CD14-positive monocyte (primary cell): ENCODE data around the gene PERM1. TPM values are rescaled to one million over a fixed set of nuclear protein-coding genes. Genes with fewer than 3 reads are reported as not detected.

Source experiments
- DNase-seq, 3 donors: peaks; one replicate each; pipeline ENCODE4 v3.0.0-alpha.2; 2011 to 2022
- H2AFZ ChIP-seq: 2 replicates; pipeline ENCODE4 v1.6.0; 2012; ENCODE audit warnings: mild to moderate bottlenecking, low read depth, low read length, inconsistent platforms; ENCODE audit not compliant: insufficient read depth, poor library complexity, severe bottlenecking
- H3K27ac ChIP-seq, 2 donors: 1 replicate in 1 of 2; 2 replicates in 1 of 2; pipeline ENCODE4 v1.5.1; 2012 to 2013; ENCODE audit warnings: low read length in 2 of 2, control low read depth in 1 of 2, inconsistent platforms in 1 of 2, low read depth in 1 of 2, mild to moderate bottlenecking in 1 of 2
- H3K27me3 ChIP-seq, 2 donors: one replicate each; pipeline versions ENCODE4 v1.6.0 to v1.6.1; 2011 to 2013; ENCODE audit warnings: low read length in 2 of 2; ENCODE audit not compliant: control insufficient read depth in 2 of 2, insufficient read depth in 2 of 2
- H3K36me3 ChIP-seq, 2 donors: replicated peaks in 1 of 2; 1 replicate in 1 of 2; 2 replicates in 1 of 2; pipeline versions ENCODE4 v1.5.1 to v1.6.1; 2012 to 2013; ENCODE audit warnings: low read length in 2 of 2, control low read depth in 1 of 2, inconsistent platforms in 1 of 2, mild to moderate bottlenecking in 1 of 2; ENCODE audit not compliant: insufficient read depth in 2 of 2, control insufficient read depth in 1 of 2
- H3K4me1 ChIP-seq, 2 donors: 1 replicate in 1 of 2; 2 replicates in 1 of 2; pipeline versions ENCODE4 v1.5.1 to v1.6.1; 2012 to 2013; ENCODE audit warnings: low read length in 2 of 2, control low read depth in 1 of 2, inconsistent platforms in 1 of 2, mild to moderate bottlenecking in 1 of 2, moderate library complexity in 1 of 2; ENCODE audit not compliant: insufficient read depth in 2 of 2, control insufficient read depth in 1 of 2
- H3K4me2 ChIP-seq: replicated peaks from 2 replicates; pipeline ENCODE3; 2012; ENCODE audit warnings: low read length, moderate library complexity, mild to moderate bottlenecking; ENCODE audit not compliant: poor library complexity, severe bottlenecking; ENCODE audit errors: extremely low read depth
- H3K4me3 ChIP-seq, 3 experiments: fragments of 200-600 bp in 1 of 3; sonication (generic) in 1 of 3; replicated peaks in 1 of 3; 1 replicate in 2 of 3; 2 replicates in 1 of 3; pipeline ENCODE4 v1.5.1; 2011 to 2013; ENCODE audit warnings: low read length in 3 of 3, mild to moderate bottlenecking in 3 of 3, control low read depth in 2 of 3, low read depth in 2 of 3, inconsistent platforms in 1 of 3, moderate library complexity in 1 of 3
- H3K79me2 ChIP-seq: 2 replicates; pipeline ENCODE4 v1.6.0; 2012; ENCODE audit warnings: mild to moderate bottlenecking, control low read depth, inconsistent platforms, low read length, moderate library complexity; ENCODE audit not compliant: insufficient read depth
- H3K9ac ChIP-seq: 2 replicates; pipeline ENCODE4 v1.6.0; 2017; ENCODE audit warnings: low read length, mild to moderate bottlenecking; ENCODE audit not compliant: insufficient read depth, poor library complexity, severe bottlenecking
- H3K9me3 ChIP-seq, 2 donors: replicated peaks in 1 of 2; 1 replicate in 1 of 2; 2 replicates in 1 of 2; pipeline versions ENCODE4 v1.5.1 to v1.6.1; 2012 to 2013; ENCODE audit warnings: low read length in 2 of 2, control low read depth in 1 of 2; ENCODE audit not compliant: control insufficient read depth in 1 of 2, insufficient read depth in 1 of 2
- H4K20me1 ChIP-seq: 2 replicates; pipeline ENCODE4 v1.6.0; 2012; ENCODE audit warnings: mild to moderate bottlenecking, low read length, control low read depth, moderate library complexity; ENCODE audit not compliant: insufficient read depth
- H3K27ac Mint-ChIP-seq, 7 donors: one replicate each; pipeline ENCODE4 v1.8.0; 2020; ENCODE audit warnings: mild to moderate bottlenecking in 7 of 7, mixed read lengths in 7 of 7, moderate library complexity in 6 of 7, inconsistent platforms in 2 of 7
- H3K27me3 Mint-ChIP-seq, 3 donors: one replicate each; pipeline ENCODE4 v1.8.0; 2021 to 2022; ENCODE audit warnings: low read depth in 3 of 3, mild to moderate bottlenecking in 3 of 3, mixed read lengths in 3 of 3, moderate library complexity in 3 of 3, inconsistent platforms in 1 of 3
- H3K36me3 Mint-ChIP-seq, 2 donors: one replicate each; pipeline ENCODE4 v1.8.0; 2020; ENCODE audit warnings: mixed read lengths in 2 of 2, inconsistent platforms in 1 of 2, mild to moderate bottlenecking in 1 of 2
- H3K4me1 Mint-ChIP-seq: one replicate; pipeline ENCODE4 v1.8.0; 2020; ENCODE audit warnings: mild to moderate bottlenecking, mixed read lengths
- H3K4me3 Mint-ChIP-seq, 2 donors: one replicate each; pipeline ENCODE4 v1.8.0; 2020; ENCODE audit warnings: mild to moderate bottlenecking in 2 of 2, mixed read lengths in 2 of 2, moderate library complexity in 1 of 2
- H3K9me3 Mint-ChIP-seq, 7 donors: one replicate each; pipeline ENCODE4 v1.8.0; 2020 to 2022; ENCODE audit warnings: mixed read lengths in 7 of 7, mild to moderate bottlenecking in 6 of 7, moderate library complexity in 6 of 7, inconsistent platforms in 2 of 7
- CTCF ChIP-seq: fragments of 200-600 bp; IDR thresholded peaks from one replicate; pipeline ENCODE4 v1.8.0; 2022; ENCODE audit warnings: antibody characterized with exemption, mild to moderate bottlenecking
- WGBS: methylation state at CpG from one replicate; pipeline ENCODE4 v1.1.5; 2013; ENCODE audit warnings: missing lambda C conversion rate; ENCODE audit not compliant: insufficient coverage; 5-methylcytosine and 5-hydroxymethylcytosine counted together
- intact Hi-C, 2 donors: fragments of 100-400 bp; cut with micrococcal nuclease; formaldehyde crosslinking; loops; one replicate each; pipeline versions ENCODE4 v1.15.0 to v1.15.1; 2023
- polyA plus RNA-seq, 3 donors: library from polyadenylated mRNA; depleted of rRNA in 1 of 3; unstranded in 2 of 3; stranded (reverse) in 1 of 3; fragments of 300-500 nt in 2 of 3; fragments of >200 nt in 1 of 3; fragmentation: Illumina TruSeq in 2 of 3; gene quantifications; 1 replicate in 2 of 3; 2 replicates in 1 of 3; pipeline ENCODE4 v1.2.3, GENCODE V29; 2012 to 2021

PERM1 gene
- polyA plus RNA-seq, 3 donors, result not detected

- no peak overlapping the region for H2AFZ ChIP-seq
- peaks cover 0 to 21% of the 10 kb centered on the region in 2 donors for H3K9me3 ChIP-seq
- peak overlapping the region; percentile 62 for H3K4me2 ChIP-seq
- Mint-ChIP-seq H3K4me3 (peak overlapping the region; percentile 59 to 72), H3K9me3 (peaks cover 2 to 30% (median 5%) of the 10 kb centered on the region in 7 donors), H3K36me3 (peaks cover 0 to 4% of the 10 kb centered on the region in 2 donors), H3K4me1 (peaks cover 14% of the 10 kb centered on the region), H3K27me3 (peaks cover 68 to 91% (median 71%) of the 10 kb centered on the region in 3 donors), H3K27ac (no peak overlapping the region)
- peak overlapping the region; percentile 49 for H3K9ac ChIP-seq
- H3K36me3 ChIP-seq, result no peaks in the 10 kb centered on the region
- peaks cover 11 to 33% of the 10 kb centered on the region in 2 donors for H3K4me1 ChIP-seq
- no peak overlapping the region for H3K27ac ChIP-seq
- intact Hi-C loops, result no loop called here
- peaks cover 12% of the 10 kb centered on the region for H4K20me1 ChIP-seq
- TF ChIP-seq CTCF, result no peak
- under 1% methylated on average over 83 of the region's 86 CpGs for WGBS
- H3K27me3 ChIP-seq, result peaks cover 30 to 77% of the 10 kb centered on the region in 2 donors
- DNase-seq, result peak in 1 of 3 donors; percentile 9
- H3K79me2 ChIP-seq, result no peaks in the 10 kb centered on the region
- H3K4me3 ChIP-seq, result peak overlapping the region; percentile 4 to 64 (median 47)
Measured at GRCh38 chr1:998995-999724, 17.3 kb upstream of the PERM1 start.

GRCh38 chr1:998745-998994 lies 16.8 kb upstream of the PERM1 start:
- H3K4me3 ChIP-seq, result peak overlapping the region in 2 of 3 experiments; percentile 26 to 64
- WGBS, result 0% methylated on average over 10 of the region's 27 CpGs
- DNase-seq, result no peak
- intact Hi-C loops, result no loop called here
- Mint-ChIP-seq H3K4me3 (peak overlapping the region; percentile 56 to 72), H3K27ac (no peak overlapping the region), H3K36me3 (peaks cover 0 to 4% of the 10 kb centered on the region in 2 donors), H3K27me3 (peaks cover 67 to 91% (median 73%) of the 10 kb centered on the region in 3 donors), H3K9me3 (peaks cover 2 to 34% (median 6%) of the 10 kb centered on the region in 7 donors), H3K4me1 (peaks cover 14% of the 10 kb centered on the region)
- peaks cover 11 to 33% of the 10 kb centered on the region in 2 donors for H3K4me1 ChIP-seq
- peaks cover 29 to 72% of the 10 kb centered on the region in 2 donors for H3K27me3 ChIP-seq
- H3K9me3 ChIP-seq, result peaks cover 2 to 21% of the 10 kb centered on the region in 2 donors
- H2AFZ ChIP-seq, result no peak overlapping the region
- peak overlapping the region; percentile 62 for H3K4me2 ChIP-seq
- H3K27ac ChIP-seq, result no peak overlapping the region
- H4K20me1 ChIP-seq, result peaks cover 12% of the 10 kb centered on the region
- TF ChIP-seq CTCF, result no peak
- H3K9ac ChIP-seq, result peak overlapping the region; percentile 49
- H3K36me3 ChIP-seq, result no peaks in the 10 kb centered on the region
- H3K79me2 ChIP-seq, result no peaks in the 10 kb centered on the region
